ENCODE results near the gene SV2C.

Gene SV2C

DNA sequence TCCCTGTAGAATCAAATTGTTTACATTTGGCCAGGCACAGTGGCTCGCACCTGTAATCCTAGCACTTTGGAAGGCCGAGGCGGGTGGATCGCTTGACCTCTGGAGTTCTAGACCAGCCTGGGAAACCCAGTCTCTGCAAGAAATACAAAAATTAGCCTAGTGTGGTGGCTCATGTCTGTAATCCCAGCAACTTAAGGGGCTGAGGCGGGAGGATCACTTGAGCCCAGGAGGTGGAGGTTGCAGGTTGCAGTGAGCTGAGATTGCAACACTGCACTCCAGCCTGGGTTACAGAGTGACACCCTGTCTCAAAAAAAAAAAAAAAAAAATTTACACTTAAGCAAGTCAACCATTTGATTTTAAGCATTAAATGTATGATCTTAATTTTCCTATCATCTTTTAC, 302.4 kb downstream of the SV2C start:
- Histone ChIP-seq H3K36me3 (no peaks in the 10 kb centered on the region), H3K4me1 (no peaks in the 10 kb centered on the region), H3K4me3 (no peak overlapping the region), H3K27ac (no peak overlapping the region), H3K9me3 (no peaks in the 10 kb centered on the region), H3K27me3 (no peaks in the 10 kb centered on the region)
- TF ChIP-seq, protein P1, sequence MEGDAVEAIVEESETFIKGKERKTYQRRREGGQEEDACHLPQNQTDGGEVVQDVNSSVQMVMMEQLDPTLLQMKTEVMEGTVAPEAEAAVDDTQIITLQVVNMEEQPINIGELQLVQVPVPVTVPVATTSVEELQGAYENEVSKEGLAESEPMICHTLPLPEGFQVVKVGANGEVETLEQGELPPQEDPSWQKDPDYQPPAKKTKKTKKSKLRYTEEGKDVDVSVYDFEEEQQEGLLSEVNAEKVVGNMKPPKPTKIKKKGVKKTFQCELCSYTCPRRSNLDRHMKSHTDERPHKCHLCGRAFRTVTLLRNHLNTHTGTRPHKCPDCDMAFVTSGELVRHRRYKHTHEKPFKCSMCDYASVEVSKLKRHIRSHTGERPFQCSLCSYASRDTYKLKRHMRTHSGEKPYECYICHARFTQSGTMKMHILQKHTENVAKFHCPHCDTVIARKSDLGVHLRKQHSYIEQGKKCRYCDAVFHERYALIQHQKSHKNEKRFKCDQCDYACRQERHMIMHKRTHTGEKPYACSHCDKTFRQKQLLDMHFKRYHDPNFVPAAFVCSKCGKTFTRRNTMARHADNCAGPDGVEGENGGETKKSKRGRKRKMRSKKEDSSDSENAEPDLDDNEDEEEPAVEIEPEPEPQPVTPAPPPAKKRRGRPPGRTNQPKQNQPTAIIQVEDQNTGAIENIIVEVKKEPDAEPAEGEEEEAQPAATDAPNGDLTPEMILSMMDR (IDR thresholded peaks at IDR 0.05) = no peak
- intact Hi-C loops (cut with DNase I; ENCODE audit: low total_unique reads) = no loop called here
- DNase-seq = no peak

DNA sequence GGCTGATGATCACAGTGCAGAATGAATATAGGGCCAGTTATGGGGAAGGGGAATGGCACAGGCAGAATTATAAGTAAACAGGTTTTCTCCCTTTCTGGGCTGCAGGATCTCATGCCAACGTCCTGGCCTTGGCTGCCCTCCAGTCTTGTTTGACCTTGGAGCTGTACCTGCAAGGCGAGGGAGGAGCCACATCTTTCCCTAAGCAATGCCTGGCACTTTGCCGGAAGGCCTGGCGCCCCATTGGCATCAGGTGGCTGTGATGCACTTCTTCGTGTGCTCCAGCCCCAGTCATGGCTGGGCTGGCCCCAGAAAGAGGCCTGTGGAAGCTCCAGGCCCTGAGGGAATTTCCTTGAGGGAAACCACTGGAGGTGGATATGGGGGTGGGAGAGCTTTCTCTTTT, 303.2 kb downstream of the SV2C start:
- H3K4me1 ChIP-seq = no peaks in the 10 kb centered on the region
- H3K9me3 ChIP-seq = no peaks in the 10 kb centered on the region
- no peak for DNase-seq
- intact Hi-C loops (cut with DNase I; ENCODE audit: low total_unique reads) = no loop called here
- no peak overlapping the region for H3K4me3 ChIP-seq
- H3K27me3 ChIP-seq = no peaks in the 10 kb centered on the region
- H3K36me3 ChIP-seq = no peaks in the 10 kb centered on the region
- TF ChIP-seq, protein P1 (IDR thresholded peaks at IDR 0.05) = no peak
- H3K27ac ChIP-seq = no peak overlapping the region

DNA sequence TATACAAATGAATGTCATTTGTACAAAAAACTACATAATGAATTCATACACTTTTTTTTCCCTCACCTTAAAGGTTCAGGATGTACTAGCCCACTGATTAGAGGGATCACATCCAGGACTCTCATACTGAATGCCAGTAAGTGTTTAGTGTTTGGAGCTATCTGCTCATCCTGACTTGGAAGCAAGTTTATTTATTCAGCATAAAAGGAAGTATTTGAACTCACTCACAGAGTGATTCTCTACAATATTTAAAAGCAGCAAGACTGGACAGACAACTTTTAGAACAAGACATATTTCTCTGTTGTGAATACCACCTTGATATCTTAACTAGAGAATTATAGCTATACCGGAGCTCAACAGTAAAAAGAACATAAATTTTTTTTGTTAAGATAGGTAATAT, 305.1 kb downstream of the SV2C start:
- H3K27me3 ChIP-seq = no peaks in the 10 kb centered on the region
- intact Hi-C loops (cut with DNase I; ENCODE audit: low total_unique reads) = no loop called here
- H3K27ac ChIP-seq = no peak overlapping the region

DNA sequence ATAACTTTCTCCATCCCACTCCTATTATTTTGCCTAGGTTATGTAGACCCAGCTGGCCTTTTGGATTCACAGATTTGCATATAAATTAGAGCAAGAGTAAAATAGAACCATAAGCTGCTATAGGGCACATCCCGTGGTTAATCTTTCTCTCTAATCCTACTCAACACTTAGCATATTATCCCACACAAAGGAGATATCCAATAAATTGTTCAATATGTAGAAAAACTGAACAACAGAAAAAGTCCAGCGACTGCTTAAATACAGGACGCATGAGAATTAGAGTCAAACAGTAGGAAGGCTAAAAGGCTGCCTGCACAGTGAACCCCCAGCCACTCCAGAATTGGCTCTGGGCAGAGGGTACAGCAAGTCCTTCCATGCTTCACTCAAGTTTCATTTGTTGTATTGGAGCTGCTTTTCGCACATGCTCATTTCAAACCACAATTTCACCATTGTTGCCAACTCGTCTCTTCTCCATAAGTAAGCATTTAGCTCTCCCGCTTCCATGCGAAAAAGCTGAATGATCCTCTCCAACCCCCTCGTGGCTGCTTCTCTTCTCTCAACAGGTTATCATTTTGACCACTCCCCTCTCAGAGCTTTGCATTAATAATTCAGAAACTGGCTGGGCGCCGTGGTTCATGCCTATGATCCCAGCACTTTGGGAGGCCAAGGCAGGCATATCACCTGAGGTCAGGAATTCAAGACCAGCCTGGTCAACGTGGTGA, 305.8 kb downstream of the SV2C start:
- no peak overlapping the region for H3K27ac ChIP-seq
- no peak for DNase-seq
- no peaks in the 10 kb centered on the region for H3K4me1 ChIP-seq
- H3K4me3 ChIP-seq = no peak overlapping the region
- TF ChIP-seq, protein P1 (IDR thresholded peaks at IDR 0.05) = no peak
- no peaks in the 10 kb centered on the region for H3K9me3 ChIP-seq
- intact Hi-C loops (cut with DNase I; ENCODE audit: low total_unique reads) = no loop called here
- no peaks in the 10 kb centered on the region for H3K27me3 ChIP-seq
- no peaks in the 10 kb centered on the region for H3K36me3 ChIP-seq

More for the DNA sequence above, 305.1 kb downstream of the SV2C start:
- Histone ChIP-seq H3K36me3 (no peaks in the 10 kb centered on the region), H3K9me3 (no peaks in the 10 kb centered on the region), H3K4me1 (no peaks in the 10 kb centered on the region), H3K4me3 (no peak overlapping the region)
- no peak for DNase-seq
- TF ChIP-seq, protein P1 (IDR thresholded peaks at IDR 0.05) = no peak

DNA sequence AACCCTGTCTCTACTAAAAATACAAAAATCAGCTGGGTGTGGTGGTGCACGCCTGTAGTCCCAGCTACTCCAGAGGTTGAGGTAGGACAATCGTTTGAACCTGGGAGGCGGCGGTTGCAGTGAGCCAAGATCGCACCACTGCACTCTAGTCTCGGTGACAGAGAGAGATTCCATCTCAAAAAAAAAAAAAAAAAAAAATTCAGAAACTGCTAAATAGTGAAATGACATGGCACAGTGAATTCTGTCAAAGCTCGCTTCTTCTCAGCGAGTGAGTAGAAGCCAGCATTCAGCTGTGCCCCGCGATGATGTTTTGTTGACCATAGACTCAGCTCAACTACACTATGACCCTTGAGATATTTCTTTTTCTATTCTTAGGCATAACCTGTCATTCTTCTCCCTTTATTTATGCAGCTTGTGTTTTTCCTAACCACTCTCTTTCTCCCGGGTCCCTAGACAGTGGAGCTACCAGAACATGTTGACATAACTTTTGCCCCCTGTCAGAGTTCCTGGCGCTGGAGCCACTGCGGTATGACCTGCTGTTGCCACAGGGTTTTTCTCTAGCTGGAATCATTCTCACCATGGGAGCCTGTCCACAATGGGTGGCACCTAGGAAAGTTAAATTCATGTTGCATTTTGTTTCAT, 306.5 kb downstream of the SV2C start:
- Histone ChIP-seq H3K4me3 (no peak overlapping the region), H3K27ac (no peak overlapping the region), H3K4me1 (no peaks in the 10 kb centered on the region), H3K27me3 (no peaks in the 10 kb centered on the region), H3K9me3 (no peaks in the 10 kb centered on the region), H3K36me3 (no peaks in the 10 kb centered on the region)
- TF ChIP-seq, protein P1 (IDR thresholded peaks at IDR 0.05) = no peak
- intact Hi-C loops (cut with DNase I; ENCODE audit: low total_unique reads) = no loop called here
- DNase-seq = no peak
